A549 treated with CpdA at 1 μM for 4 hours (cell line): ENCODE data around the gene MAB21L3. TPM values are rescaled to one million over a fixed set of nuclear protein-coding genes. Genes with fewer than 3 reads are reported as not detected.

Experiments
- total RNA-seq: library from RNA; stranded (reverse); fragments of 200-300 nt; extraction: Qiagen RNA extraction; gene quantifications from 5 replicates; pipeline ENCODE4 v1.2.3, GENCODE V29; 2022; ENCODE audit warnings: low read depth

Gene MAB21L3
- 0.04 TPM in 1 of 5 replicates, not detected in the others for total RNA-seq

DNA sequence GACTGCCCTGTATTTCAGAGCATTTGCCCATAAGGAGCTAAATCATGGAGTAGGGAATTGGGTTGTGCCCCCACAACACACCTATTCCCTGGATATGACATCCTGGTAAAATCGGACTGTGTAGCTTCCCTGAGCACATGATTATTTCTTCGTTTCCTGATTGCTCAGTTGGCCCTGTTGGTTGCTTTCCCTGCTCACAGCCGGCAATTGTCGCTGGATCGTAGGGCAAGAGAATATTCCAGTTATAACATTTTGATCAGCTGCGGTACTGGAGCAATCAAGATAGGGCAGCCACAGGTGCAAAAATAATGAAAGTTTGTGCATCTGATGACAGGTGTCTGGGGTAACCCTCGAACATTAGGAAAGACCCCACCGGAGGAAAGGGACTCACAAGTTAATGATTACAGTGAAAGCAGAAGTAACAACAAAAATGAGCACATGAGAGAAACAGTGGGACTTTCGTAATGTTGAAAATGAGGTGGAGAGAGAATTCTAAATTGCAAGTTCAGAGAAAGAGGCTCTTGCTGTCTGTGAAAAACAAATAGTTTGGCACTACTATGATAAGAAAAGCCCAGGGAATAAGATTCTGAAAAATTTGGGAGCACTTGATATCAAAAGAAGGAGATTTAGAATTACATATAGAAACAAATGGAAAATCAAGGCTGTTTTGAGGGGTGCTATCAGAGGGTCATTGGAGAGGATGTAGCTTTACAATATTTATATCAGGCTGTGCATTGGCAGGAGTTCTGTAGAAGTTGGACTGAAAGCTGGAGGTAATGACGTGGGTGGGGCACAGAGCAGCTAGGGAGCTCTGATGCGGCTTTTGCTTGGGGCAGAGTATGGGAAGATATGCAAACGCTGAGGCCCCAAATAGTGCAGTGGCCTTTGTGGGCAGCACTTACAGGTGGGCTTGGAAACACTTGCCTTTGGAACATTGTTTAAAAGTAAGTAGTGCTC is at the start of gene MAB21L3:
MAB21L3 (plus strand) TSS at position 833 of the 957 bp plus-strand sequence. CDS start 1,217 bp downstream, outside the sequence.

Other genes starting within 250 kb of the MAB21L3 start
- gene SLC22A15, start 134.9 kb upstream of the MAB21L3 start, total RNA-seq: 0.49 to 0.73 TPM (median 0.61 TPM) in 5 replicates